NK-92 treated with Interleukin-12 subunit alpha and Interleukin-12 subunit beta, amount 100 ng/mL, for 24 hours (cell line): ENCODE data around the gene LDLRAD4.

Experiments
- DNase-seq: peaks from one replicate; lab custom pipeline; 2025; lab: John Stamatoyannopoulos, UW

Gene LDLRAD4

GRCh38 chr18:13285874-13286273, 67.3 kb downstream of the LDLRAD4 start:
- DNase-seq, result no peak

- DNase-seq, result no peak
These were observed 68.0 kb downstream of the LDLRAD4 start for GRCh38 chr18:13286456-13287125.

- no peak for DNase-seq
These were observed 68.8 kb downstream of the LDLRAD4 start for GRCh38 chr18:13287372-13287771.

- no peak for DNase-seq
These were observed 70.1 kb downstream of the LDLRAD4 start for GRCh38 chr18:13288509-13289133.

GRCh38 chr18:13289481-13290205, 71.1 kb downstream of the LDLRAD4 start:
- DNase-seq, result no peak

GRCh38 chr18:13290856-13291271, 72.3 kb downstream of the LDLRAD4 start:
- no peak for DNase-seq

GRCh38 chr18:13291299-13291698, 72.7 kb downstream of the LDLRAD4 start:
- no peak for DNase-seq

GRCh38 chr18:13291745-13292447, 73.3 kb downstream of the LDLRAD4 start:
- no peak for DNase-seq

GRCh38 chr18:13292736-13293135, 74.2 kb downstream of the LDLRAD4 start:
- DNase-seq, result no peak

GRCh38 chr18:13294309-13294708, 75.7 kb downstream of the LDLRAD4 start:
- DNase-seq, result no peak

- no peak for DNase-seq
These were observed 77.3 kb downstream of the LDLRAD4 start for GRCh38 chr18:13295894-13296293.

GRCh38 chr18:13296867-13297574, 78.5 kb downstream of the LDLRAD4 start:
- DNase-seq, result no peak

GRCh38 chr18:13298262-13298661, 79.7 kb downstream of the LDLRAD4 start:
- DNase-seq, result no peak

GRCh38 chr18:13300029-13300428, 81.5 kb downstream of the LDLRAD4 start:
- no peak for DNase-seq

GRCh38 chr18:13300796-13301195, 82.2 kb downstream of the LDLRAD4 start:
- no peak for DNase-seq

GRCh38 chr18:13302040-13302439, 83.5 kb downstream of the LDLRAD4 start:
- DNase-seq, result no peak

- no peak for DNase-seq
These were observed 84.1 kb downstream of the LDLRAD4 start for GRCh38 chr18:13302457-13303225.

GRCh38 chr18:13303756-13304364, 85.3 kb downstream of the LDLRAD4 start:
- no peak for DNase-seq

- DNase-seq, result no peak
These were observed 86.7 kb downstream of the LDLRAD4 start for GRCh38 chr18:13305301-13305700.

GRCh38 chr18:13306583-13306982, 88.0 kb downstream of the LDLRAD4 start:
- DNase-seq, result no peak

GRCh38 chr18:13308369-13308768, 89.8 kb downstream of the LDLRAD4 start:
- DNase-seq, result peak; percentile 45
